ENCODE data around the gene HMGCL.
"Not testable (repeated sequence)": the region's sequence is repeated elsewhere in the genome, so short reads cannot be mapped to it uniquely, and the experiment has no call there.

Gene HMGCL

DNA sequence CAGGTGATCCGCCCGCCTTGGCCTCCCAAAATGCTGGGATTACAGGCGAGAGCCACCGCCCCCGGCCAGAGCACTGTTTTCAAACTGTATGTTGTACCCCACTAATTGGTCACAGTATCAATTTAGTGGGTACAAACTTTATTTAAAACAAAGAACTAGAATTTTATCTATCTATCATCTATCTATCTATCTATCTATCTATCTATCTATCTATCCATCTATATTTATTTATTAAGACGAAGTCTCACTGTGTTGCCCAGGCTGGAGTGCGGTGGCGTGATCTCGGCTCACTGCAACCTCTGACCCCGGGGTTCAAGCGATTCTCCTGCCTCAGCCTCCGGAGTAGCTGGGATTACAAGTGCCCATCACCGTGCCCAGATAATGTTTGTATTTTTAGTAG lies 1.4 kb upstream of the HMGCL start:
- DNase-seq (ENCODE audit: low spot score): not testable (repeated sequence)

DNA sequence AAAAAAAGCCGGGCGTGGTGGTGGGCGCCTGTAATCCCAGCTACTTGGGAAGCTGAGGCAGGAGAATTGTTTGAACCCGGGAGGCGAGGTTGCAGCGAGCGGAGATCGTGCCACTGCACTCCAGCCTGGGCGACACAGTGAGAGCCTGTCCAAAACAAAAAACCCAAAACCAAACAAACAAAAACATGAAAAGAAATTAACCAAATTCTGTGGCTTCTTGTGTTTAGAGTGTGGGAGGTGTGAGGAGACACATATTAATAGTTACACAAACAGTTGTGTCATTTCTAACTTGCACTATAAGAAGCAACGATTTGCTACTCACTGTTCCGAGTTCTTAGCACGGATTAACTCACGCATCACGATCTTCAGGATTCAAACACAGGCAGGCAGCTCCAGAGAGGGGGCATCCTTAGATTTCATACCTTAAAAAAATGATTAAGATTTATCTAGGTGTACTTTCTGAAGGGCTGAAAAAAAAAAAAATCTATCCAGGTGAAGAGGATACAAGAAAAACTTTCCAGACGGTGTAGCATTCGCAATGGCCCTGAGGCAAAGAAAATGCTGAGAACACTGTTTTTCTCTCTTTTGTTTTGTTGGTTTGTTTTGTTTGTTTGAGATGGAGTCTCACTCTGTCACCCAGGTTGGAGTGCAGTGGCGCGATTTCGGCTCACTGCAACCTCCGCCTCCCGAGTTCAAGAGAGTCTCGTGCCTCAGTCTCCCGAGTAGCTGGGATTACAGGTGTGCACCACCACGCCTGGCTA lies 713 bp upstream of the HMGCL start:
- peak; percentile 24 for DNase-seq (ENCODE audit: low spot score)

DNA sequence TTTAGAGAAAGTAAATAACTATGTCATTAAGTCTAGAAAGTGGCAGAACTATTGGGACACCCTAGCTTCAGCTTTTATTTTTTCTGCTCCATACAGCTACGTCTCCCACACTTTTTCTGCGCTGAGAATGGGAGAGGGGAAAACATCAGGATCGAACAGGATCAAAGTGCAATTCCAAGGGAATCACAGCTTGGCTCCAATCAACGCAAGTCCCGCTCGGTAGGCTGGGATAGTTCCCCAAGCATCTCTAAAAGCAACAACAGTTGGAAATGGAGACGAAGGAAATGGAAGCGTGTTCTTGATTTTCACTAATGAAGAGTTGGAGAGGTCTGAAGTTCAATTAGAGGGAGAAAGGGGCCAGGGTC lies 536 bp downstream of the HMGCL start:
- no peak for DNase-seq (ENCODE audit: low spot score)

DNA sequence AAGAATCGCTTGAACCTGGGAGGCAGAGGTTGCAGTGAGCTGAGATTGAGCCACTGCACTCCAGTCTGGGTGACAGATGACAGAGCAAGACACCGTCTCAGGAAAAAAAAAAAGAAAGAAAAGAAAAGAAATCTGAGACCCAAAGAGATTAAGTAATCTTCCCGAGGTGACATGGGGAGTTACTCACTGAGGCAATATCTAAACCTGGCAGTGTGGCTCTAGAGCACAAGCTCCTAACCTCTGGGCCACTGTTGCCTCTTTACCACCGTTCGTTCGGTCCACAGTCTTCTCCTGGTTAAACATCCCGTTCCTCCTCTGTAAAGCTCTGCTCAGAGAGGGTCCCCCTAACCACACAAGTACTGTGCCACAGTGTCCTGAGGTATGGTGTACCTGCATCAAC lies 1.5 kb downstream of the HMGCL start:
- no peak for DNase-seq (ENCODE audit: low spot score)

DNA sequence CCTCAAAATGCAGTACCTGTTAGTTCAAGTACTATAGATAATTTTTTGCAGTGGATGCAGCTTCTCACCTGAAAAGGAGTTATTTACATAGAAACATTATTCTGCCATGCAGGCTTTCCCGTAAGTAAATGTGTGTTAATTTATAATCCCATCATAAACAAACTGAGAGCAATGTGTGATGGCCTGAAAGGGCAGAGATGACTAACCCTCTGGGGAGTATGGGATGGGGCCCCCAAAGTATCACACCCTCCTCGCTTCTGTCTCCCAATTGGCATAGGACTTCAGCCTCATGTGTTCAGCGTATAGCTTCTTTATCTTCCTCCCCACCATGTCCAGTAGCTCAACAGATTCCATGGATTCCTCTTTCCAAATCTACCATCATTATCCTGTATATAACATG lies 7.6 kb downstream of the HMGCL start:
- DNase-seq (ENCODE audit: low spot score): no peak

DNA sequence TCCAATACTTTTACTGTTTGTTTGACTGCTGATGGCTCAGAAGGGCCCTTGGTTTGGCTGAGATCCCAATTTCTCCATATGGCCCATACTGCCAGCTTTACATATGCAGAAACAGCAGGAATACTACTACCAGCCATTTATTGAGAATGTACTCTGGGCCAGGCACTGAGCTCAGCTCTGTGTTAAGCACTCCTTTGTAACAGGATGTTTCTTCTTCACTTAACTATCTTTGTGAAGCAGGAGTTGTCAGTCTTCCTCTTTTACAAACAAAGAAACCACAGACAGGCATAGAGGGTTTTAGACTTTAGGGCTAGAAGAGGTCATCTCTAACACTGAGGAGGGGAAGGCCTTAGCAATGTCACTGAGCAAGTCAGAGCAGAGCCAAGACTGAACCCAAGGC lies 8.3 kb downstream of the HMGCL start:
- no peak for DNase-seq (ENCODE audit: low spot score)

DNA sequence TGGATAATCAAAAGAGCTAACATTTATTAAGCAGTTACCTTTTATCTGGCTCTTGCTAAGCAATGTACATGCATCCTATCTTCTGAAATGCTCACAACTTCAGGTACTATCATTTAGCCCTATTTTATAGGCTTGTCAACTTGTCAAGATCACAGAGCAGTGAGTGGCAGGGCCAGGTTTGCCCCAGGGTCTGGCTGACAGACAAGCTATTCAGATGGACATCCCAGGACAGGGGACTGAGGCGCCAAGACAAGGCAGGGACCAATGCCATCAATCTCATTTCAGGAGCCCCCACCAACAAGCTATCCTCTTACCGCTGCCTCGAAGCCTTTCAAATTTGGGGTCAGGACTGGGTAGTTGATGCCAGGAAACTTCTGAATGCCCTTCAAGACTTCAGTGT lies 8.9 kb downstream of the HMGCL start:
- no peak for DNase-seq (ENCODE audit: low spot score)

DNA sequence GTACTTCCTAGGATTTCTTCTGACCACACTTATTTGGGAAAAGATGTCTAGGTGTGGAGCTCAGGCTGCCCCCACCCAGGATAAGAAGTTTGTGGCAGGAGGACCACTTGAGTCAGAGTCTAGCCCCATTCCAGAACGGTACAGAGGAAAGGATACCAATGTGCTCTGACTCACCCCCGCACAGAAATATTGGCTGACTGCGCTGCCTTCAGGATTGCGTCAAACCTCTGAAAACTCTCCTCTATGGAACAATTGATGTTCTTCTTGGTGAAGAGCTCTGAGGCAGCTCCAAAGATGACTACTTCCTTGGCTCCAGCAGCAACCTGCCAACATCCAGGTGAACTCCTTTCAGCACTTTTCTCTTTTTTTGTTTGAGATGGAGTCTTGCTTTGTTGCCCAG lies 11.2 kb downstream of the HMGCL start:
- no peak for DNase-seq (ENCODE audit: low spot score)

DNA sequence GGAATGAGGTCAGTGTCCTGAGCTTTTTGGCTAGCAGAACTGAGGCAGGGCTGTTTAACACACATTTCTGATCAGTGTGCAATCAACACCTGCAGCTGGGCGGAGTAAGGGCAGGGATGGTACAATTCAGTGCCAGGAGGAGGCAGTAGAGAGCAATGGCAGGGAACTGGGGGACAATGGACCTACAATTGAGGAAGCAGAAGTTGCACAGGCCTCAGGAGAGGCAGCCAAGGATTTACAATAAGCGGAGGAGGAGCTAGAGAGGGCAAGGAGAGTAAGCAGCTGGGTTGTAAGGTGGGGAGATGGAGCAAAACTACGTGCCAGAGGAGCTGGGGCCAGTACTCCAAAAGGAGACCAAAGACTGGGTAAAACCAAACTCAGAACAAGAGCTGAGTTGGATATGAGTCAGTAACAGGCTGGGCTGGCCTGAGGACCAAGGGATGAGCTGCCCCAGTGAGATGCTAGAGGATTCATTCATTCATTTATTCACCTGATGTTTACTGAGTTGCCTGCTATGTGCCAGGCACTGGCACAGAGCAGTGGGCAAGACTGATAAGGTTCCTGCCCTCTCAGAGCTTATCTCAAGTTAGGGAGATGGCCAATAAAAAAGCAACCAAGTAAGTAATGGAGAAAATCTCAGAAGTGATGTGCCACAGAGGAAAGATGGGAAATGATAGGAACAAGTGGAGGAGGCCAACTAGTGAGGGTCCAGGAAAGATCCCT lies 14.2 kb downstream of the HMGCL start:
- DNase-seq (ENCODE audit: low spot score): peak; percentile 38

DNA sequence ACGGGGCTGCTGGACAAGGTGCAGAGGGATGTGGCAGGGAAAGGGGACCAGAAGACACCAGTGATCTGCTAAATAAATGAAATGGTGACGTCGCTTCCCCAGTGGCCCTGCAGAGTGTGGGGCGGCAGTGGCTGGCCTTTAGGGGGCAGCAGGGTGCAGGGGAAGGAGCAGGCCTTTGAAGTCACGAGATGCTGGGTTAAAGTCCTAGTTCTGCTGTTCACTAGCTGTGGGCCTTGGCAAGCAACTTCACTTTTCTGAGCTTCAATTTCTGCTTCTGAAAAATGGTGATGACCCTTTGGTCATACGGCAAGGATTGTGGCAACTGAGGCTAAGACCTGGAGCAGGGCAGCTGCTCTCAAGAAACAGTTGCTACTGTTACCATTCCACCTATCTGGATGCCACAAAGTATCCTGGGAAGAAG lies 15.5 kb downstream of the HMGCL start:
- DNase-seq (ENCODE audit: low spot score): peak; percentile 60

DNA sequence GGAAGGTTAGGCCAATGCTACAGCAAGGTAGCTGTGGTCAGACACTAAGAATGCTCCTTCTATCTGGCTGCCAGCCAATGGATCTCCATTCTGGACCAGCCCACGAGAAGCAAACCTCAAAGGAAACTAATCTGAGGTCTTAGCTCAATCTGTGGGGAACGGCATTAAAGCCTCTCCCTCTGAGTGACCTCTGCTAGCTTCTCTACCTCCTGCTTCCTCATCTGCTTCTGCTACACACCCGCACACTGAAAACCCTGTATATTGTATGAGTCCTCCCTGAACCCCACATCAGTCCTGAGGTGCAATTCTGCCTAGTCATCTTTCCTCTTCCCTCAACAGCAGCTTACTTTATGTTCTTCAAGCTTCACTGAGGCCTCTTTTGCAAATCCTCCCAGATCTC lies 17.8 kb downstream of the HMGCL start:
- DNase-seq (ENCODE audit: low spot score): no peak

DNA sequence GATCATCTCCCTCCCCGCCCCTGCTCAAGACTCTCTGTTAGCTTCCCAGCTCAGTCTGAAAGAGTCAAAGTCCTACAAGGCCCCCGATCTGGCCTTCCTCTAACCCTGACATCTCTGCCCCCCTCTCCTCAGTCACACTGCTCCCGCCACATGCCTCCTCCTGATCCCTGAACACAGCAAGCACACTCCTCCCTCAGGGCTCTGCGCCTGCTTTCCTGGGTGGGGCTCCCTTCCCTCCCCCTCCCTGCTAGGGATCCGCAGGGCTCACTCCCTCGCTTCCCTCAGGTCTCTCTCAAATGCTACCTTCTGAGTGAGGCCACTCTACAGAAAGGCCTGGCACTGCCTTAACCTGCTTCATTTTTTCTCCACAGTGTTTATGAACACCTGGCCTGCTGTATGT lies 18.9 kb downstream of the HMGCL start:
- DNase-seq (ENCODE audit: low spot score): no peak

DNA sequence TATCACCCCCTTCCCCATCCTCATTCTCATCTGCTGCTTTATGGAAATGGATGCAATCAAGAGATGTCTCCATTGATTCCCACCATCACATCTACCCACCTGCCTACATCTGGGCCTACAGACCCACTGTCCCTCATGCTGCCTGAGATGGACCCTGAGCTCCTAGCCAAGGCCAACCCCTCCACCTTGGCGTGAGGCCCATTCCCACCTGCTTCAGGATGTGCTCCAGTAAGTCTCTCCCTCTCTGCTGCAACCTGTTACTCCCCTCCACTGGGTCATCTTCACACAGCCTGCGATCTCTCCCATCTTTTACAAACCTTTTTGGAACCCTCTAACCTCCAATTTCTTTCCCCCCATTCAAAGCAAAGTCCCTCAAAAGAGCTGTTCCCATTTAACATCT lies 20.2 kb downstream of the HMGCL start:
- DNase-seq (ENCODE audit: low spot score): no peak

DNA sequence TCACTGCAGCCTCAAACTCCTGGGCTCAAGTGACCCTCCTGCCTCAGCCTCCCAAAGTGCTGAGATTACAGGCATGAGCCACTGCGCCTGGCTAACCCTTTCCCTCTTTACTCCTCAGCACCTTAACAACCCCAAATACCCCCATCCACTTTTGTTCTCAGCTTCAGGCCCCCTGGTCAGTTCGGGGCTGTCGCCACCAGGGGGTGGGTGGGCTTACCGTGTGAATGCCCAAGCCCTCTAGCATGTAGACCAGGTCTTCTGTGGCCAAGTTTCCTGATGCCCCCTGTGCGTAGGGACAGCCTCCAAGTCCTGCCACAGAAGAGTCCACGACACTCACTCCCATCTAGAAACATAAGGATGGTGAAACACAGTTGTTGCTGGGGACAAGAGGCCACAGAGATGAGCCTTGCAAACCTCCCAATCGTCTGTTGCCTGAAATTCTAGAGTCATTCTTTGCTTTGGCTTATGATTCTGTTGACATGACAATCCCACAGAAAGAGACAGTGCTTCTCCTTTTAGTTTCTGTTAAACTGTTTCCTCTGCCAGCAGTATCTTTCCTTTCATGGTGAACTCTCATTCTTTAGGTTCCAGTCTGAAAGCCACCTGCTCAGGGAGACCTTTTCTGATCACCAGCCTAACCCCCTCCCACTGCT lies 20.9 kb downstream of the HMGCL start:
- no peak for DNase-seq (ENCODE audit: low spot score)

DNA sequence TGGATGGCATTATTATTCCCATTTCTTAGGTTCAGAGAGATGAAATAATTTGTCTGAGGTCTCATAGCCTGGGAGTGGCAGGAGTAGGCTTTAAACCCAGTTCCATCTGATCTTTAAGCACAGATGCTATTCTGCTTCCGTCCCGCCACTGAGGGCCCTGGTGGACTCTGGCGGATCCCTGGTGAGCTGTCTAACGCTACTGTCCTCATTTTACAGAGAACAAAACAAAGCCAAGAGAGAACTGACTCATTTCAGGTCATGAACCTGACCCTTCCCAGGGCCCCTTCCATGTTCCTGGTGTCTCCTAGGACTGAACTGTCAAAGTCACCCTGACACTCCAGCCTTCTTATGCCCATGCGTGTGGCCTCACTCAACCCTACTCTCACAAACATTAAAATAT lies 21.6 kb downstream of the HMGCL start:
- DNase-seq (ENCODE audit: low spot score): no peak

DNA sequence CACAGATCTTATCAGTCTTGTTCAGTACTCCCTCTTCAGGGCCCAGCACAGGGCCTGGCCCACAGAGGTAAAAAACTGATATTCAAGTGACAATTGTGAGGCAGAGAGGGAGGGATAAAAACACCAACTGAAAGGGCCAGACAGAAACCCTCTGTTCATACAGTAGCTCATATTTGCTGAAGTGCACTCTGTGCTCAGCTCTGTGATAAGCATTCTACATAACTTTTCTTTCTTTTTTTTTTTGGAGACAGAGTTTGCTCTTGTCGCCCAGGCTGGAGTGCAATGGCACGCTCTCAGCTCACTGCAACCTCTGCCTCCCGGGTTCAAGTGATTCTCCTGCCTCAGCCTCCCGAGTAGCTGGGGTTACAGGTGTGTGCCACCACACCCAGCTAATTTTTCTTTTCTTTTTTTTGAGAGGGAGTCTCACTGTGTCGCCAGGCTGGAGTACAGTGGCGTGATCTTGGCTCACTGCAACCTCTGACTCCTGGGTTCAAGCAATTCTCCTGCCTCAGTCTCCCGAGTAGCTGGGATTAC lies 22.4 kb downstream of the HMGCL start:
- not testable (repeated sequence) for DNase-seq (ENCODE audit: low spot score)

DNA sequence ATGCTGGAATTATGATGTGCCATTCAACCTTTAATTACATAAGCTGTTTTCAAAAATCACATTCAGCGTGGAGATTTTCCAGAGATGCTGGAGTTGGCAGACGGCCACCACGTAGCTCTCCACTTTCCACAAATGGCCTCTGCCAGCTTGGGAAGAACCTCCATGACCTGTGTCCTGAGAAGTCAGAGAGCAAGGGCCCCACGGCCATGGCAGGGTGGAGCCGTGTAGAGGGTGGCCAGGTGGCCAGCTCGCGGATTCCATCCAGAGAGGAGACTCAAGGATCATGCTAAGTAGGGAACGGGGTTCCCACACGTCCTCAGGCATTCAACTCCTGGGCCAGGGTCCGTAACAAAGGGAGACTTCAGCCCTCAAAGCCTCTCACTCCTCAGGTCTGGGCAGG lies 23.4 kb downstream of the HMGCL start:
- no peak for DNase-seq (ENCODE audit: low spot score)

DNA sequence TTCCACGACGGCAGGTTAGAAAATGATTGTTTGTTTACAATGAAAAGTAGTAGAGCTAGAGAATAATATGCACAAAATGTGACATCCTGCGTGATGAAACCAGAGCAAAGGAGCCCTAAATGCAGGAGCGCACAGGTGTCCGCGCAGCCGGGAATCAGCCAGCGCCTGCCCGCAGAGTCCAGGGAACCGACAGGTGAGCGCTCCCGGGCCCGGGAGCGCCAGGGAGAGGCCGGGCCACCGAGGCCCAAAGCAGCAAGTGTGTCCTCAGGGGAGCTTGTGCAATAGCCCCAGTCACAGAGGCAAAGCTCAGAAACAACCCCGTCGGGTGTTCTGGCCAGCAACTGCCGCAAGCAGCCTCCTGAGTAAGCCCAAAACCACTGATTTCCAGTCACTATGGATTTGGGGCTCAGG lies 23.9 kb downstream of the HMGCL start:
- DNase-seq (ENCODE audit: low spot score): no peak

DNA sequence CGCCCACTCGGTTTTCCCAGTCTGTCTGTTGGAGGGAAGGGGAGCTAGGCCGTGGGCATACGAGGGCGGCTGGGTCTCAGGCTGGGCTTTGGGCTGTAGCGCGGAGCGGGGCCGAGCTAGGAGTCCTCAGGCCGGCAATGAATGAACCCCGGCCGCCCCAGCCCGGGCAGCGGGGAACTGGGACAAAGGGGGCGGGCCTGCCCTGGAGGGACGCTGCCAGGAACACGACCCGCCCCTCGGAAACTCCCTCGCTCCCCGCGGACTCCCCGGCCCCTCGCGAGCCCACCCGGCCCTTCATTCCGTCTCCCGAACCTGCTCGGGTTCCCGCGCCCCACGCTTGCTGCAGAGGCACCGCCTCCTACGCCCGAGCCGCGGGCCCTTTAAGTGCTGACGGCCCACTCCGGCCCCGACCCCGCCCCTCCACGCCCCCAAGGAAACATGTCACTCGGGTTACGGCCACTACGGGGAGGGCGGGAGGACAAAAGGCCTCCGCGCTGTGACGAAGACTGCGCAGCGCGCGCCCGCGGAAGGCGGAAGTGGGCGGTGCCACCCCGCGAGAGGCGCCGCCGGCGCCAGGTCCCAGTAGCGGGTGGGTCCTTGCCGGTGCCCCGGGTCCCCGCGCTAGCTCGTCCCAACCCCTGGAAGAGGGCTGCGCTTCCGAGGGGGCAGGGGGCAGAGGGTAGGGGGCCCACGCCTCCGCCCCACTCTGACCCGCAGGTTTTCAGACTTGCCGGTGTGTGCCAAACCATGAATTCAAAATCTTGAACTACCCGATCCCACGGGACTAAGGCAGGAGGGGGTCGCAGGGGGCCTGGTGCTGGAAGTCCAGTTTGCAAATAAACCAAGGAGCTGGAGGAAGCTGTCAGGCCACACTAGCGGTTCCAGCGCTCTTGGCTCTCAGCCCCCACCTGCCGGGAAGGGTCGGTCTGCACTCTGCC lies 24.6 kb downstream of the HMGCL start, which contains the start of gene GALE:
TSS of gene GALE (minus strand) at position 355 of the 938 bp plus-strand sequence. CDS start 1,747 bp downstream, outside the sequence.
- peak; percentile 95 for DNase-seq (ENCODE audit: low spot score)

DNA sequence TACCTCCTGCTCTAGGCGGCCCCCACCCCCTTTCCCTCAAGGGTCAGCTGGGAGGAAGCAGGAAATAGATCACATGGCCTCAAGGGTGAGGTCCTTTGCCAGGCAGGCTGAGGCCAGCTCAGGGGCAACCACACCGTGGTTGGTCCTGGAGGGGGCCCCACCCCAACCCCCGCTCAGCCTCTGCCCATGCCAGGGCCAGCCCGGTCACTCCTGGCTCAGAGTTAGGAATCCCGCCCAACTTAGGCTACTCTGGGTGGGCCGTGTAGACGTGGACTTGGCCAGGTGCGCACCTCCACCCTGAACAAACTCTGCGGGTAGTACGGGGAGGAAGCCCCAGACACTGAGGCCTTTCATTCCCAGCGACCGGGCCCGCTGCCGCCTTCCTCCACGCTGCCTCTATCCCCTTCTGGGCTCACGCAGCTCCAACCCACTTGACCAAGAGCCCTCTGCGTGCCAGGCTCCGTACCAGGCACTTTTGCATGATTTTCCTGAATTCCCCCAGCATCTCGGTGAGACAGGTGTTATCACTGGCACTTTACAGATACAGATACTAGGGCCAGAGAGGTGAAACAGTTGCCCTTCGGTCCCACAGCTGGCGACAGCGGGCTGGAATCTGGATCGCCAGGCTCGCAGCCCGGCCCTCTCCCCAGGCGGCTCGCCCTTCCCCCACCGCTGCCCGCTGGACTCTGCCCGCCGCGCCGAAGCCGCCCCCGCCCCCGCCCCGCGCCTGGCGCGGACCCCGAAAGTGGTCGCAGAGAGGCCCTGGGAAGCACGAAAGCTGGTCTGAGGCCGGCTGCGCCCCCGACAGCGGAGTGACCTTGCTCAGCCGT lies 25.4 kb downstream of the HMGCL start:
- DNase-seq (ENCODE audit: low spot score): no peak

DNA sequence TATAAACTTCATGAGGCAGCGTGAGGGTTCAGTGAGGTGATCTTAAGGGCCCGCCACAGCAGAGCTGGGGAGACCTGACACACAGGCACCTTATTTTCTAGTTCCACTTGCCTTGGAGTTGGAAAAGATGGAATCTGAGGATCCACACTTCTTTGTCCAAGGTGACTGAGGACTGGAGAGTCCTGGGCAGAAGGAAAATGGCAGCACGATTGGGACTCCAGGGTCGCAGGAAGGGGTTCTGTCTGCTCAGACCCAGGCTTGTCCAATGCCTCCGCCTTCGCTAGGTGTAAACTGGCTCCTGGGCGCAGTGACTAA lies 26.0 kb downstream of the HMGCL start:
- DNase-seq (ENCODE audit: low spot score): no peak
